Liver (tissue), 9 donors: ENCODE data around the gene MAP4K3. TPM values are rescaled to one million over a fixed set of nuclear protein-coding genes. Genes with fewer than 3 reads are reported as not detected.
"Not testable (repeated sequence)": the region's sequence is repeated elsewhere in the genome, so short reads cannot be mapped to it uniquely, and the experiment has no call there.

Experiments used
- DNase-seq: peaks from one replicate; pipeline ENCODE4 v3.0.0-alpha.2; 2017; ENCODE audit warnings: low spot score
- H3K27ac ChIP-seq, 2 donors: one replicate each; pipeline ENCODE4 v1.7.0; 2013; ENCODE audit warnings: inconsistent platforms in 2 of 2, low read length in 2 of 2, control low read depth in 1 of 2, low read depth in 1 of 2, mild to moderate bottlenecking in 1 of 2
- H3K27me3 ChIP-seq, 4 donors: one replicate each; pipeline versions ENCODE4 v1.6.1 to v1.7.0; 2013; ENCODE audit warnings: low read length in 3 of 4, inconsistent platforms in 1 of 4, mild to moderate bottlenecking in 1 of 4, moderate library complexity in 1 of 4; ENCODE audit not compliant: control insufficient read depth in 4 of 4, insufficient read depth in 4 of 4
- H3K36me3 ChIP-seq, 4 donors: one replicate each; pipeline versions ENCODE4 v1.6.1 to v1.7.0; 2013; ENCODE audit warnings: low read length in 3 of 4, mild to moderate bottlenecking in 3 of 4, low read depth in 1 of 4, moderate library complexity in 1 of 4; ENCODE audit not compliant: control insufficient read depth in 4 of 4, insufficient read depth in 3 of 4
- H3K4me1 ChIP-seq, 4 donors: one replicate each; pipeline versions ENCODE4 v1.6.1 to v1.7.0; 2013; ENCODE audit warnings: low read length in 3 of 4, mild to moderate bottlenecking in 3 of 4, moderate library complexity in 1 of 4; ENCODE audit not compliant: control insufficient read depth in 4 of 4, insufficient read depth in 4 of 4
- H3K4me3 ChIP-seq, 3 donors: one replicate each; pipeline versions ENCODE4 v1.6.1 to v1.7.0; 2013; ENCODE audit warnings: low read length in 3 of 3, control low read depth in 1 of 3, low read depth in 1 of 3, mild to moderate bottlenecking in 1 of 3
- H3K9ac ChIP-seq, 2 donors: one replicate each; pipeline ENCODE4 v1.7.0; 2013; ENCODE audit warnings: low read length in 2 of 2, mild to moderate bottlenecking in 2 of 2, moderate library complexity in 2 of 2, control low read depth in 1 of 2, low read depth in 1 of 2
- H3K9me3 ChIP-seq, 4 donors: one replicate each; pipeline versions ENCODE4 v1.6.1 to v1.7.0; 2013; ENCODE audit warnings: low read length in 3 of 4; ENCODE audit not compliant: control insufficient read depth in 4 of 4
- ATF3 ChIP-seq: IDR thresholded peaks from 2 replicates; pipeline ENCODE4 v1.6.1; 2016; ENCODE audit warnings: antibody characterized with exemption
- CTCF ChIP-seq: fragments of 150-350 bp; IDR thresholded peaks from 2 replicates; pipeline ENCODE4 v1.5.1; 2017; ENCODE audit warnings: improper control_type of control experiment, low read depth, low read length; ENCODE audit not compliant: missing input control
- EGR1 ChIP-seq, 2 donors: IDR thresholded peaks; 2 replicates each; pipeline ENCODE4 v1.6.1; 2016 to 2018; ENCODE audit warnings: antibody characterized with exemption in 2 of 2, low read depth in 2 of 2
- FOXA1 ChIP-seq: IDR thresholded peaks from 2 replicates; pipeline ENCODE4 v1.6.1; 2016; ENCODE audit warnings: antibody characterized with exemption
- FOXA2 ChIP-seq: IDR thresholded peaks from 2 replicates; pipeline ENCODE4 v1.6.1; 2016; ENCODE audit warnings: antibody characterized with exemption
- GABPA ChIP-seq, 2 donors: IDR thresholded peaks in 1 of 2; conservative IDR thresholded peaks in 1 of 2; 2 replicates each; pipeline ENCODE4 v1.6.1; 2016; ENCODE audit warnings: antibody characterized with exemption in 2 of 2, mild to moderate bottlenecking in 1 of 2, moderate library complexity in 1 of 2
- HNF4A ChIP-seq, 2 donors: conservative IDR thresholded peaks; 2 replicates each; pipeline ENCODE4 v1.6.1; 2016; ENCODE audit warnings: antibody characterized with exemption in 2 of 2, mild to moderate bottlenecking in 2 of 2
- HNF4G ChIP-seq: IDR thresholded peaks from 2 replicates; pipeline ENCODE4 v1.6.1; 2016; ENCODE audit warnings: antibody characterized with exemption
- JUND ChIP-seq, 2 donors: IDR thresholded peaks; 2 replicates each; pipeline ENCODE4 v1.6.1; 2016; ENCODE audit warnings: antibody characterized with exemption in 2 of 2
- MAX ChIP-seq: IDR thresholded peaks from 2 replicates; pipeline ENCODE4 v1.6.1; 2016; ENCODE audit warnings: antibody characterized with exemption
- NR2F2 ChIP-seq: IDR thresholded peaks from 2 replicates; pipeline ENCODE4 v1.6.1; 2016; ENCODE audit warnings: antibody characterized with exemption
- RAD21 ChIP-seq, 2 donors: IDR thresholded peaks; 2 replicates each; pipeline ENCODE4 v1.6.1; 2016; ENCODE audit warnings: antibody characterized with exemption in 2 of 2, mild to moderate bottlenecking in 2 of 2
- REST ChIP-seq: IDR thresholded peaks from 2 replicates; pipeline ENCODE4 v1.6.1; 2016; ENCODE audit warnings: antibody characterized with exemption, mild to moderate bottlenecking
- RXRA ChIP-seq, 2 donors: IDR thresholded peaks; 2 replicates each; pipeline ENCODE4 v1.6.1; 2017 to 2018; ENCODE audit warnings: antibody characterized with exemption in 2 of 2, mild to moderate bottlenecking in 1 of 2
- SP1 ChIP-seq: IDR thresholded peaks from 2 replicates; pipeline ENCODE4 v1.6.1; 2018; ENCODE audit warnings: antibody characterized with exemption, mild to moderate bottlenecking
- TAF1 ChIP-seq: conservative IDR thresholded peaks from 2 replicates; pipeline ENCODE4 v1.6.1; 2016; ENCODE audit warnings: antibody characterized with exemption, mild to moderate bottlenecking
- YY1 ChIP-seq: IDR thresholded peaks from 2 replicates; pipeline ENCODE4 v1.6.1; 2016; ENCODE audit warnings: antibody characterized with exemption, mild to moderate bottlenecking
- ZBTB33 ChIP-seq: IDR thresholded peaks from 2 replicates; pipeline ENCODE4 v1.6.1; 2016; ENCODE audit warnings: antibody characterized with exemption
- WGBS: extraction: QIAGEN DNeasy Blood & Tissue Kit; methylation state at CpG from one replicate; pipeline ENCODE4 v1.1.7; 2013; 5-methylcytosine and 5-hydroxymethylcytosine counted together
- polyA plus RNA-seq, 2 donors: library from polyadenylated mRNA; stranded (reverse) in 1 of 2; unstranded in 1 of 2; fragments of 200-250 nt in 1 of 2; fragments of >200 nt in 1 of 2; fragmentation: Nextera tagmentation in 1 of 2; extraction: Ambion mirVana in 1 of 2; gene quantifications; one replicate each; pipeline versions ENCODE4 v1.2.1 to v1.2.3, GENCODE V29; 2013 to 2015
- total RNA-seq, 2 donors: library from RNA; depleted of rRNA; stranded (reverse); fragments of >200 nt; gene quantifications; one replicate each; pipeline ENCODE4 v1.2.3, GENCODE V29; 2014
- donor health status: healthy.
- donor health status: healthy.
- donor health status: healthy.
- donor health status: healthy.
- donor health status: healthy.

MAP4K3 gene
- total and polyA plus RNA-seq, 4 donors: 6.2 to 23.8 (median 10.9) TPM

GRCh38 chr2:39362595-39362994 lies 74.5 kb downstream of the MAP4K3 start (continued):
- TF ChIP-seq NR2F2 (no peak), SP1 (no peak), YY1 (no peak), EGR1 (IDR thresholded peaks at IDR 0.05; ENCODE audit: low read depth in 2 of 2) (no peak)

- no peaks in the 10 kb centered on the region for H3K36me3 ChIP-seq
- H3K4me3 ChIP-seq: no peak overlapping the region
- H3K9ac ChIP-seq: no peak overlapping the region
- TF ChIP-seq FOXA2 (no peak), REST (no peak), RAD21 (IDR thresholded peaks at IDR 0.05) (no peak), NR2F2 (no peak), CTCF (no peak), SP1 (no peak), MAX (no peak), ATF3 (no peak), JUND (IDR thresholded peaks at IDR 0.05) (no peak), TAF1 (no peak), RXRA (IDR thresholded peaks at IDR 0.05) (no peak), FOXA1 (no peak), EGR1 (IDR thresholded peaks at IDR 0.05; ENCODE audit: low read depth in 2 of 2) (no peak), YY1 (no peak), HNF4A (conservative IDR thresholded peaks at IDR 0.05) (no peak), ZBTB33 (no peak), GABPA (IDR thresholded peaks at IDR 0.05 in 1 of 2, conservative IDR thresholded peaks at IDR 0.05 in 1 of 2) (no peak), HNF4G (no peak)
- no peak for DNase-seq
- no peak overlapping the region for H3K27ac ChIP-seq
- H3K27me3 ChIP-seq: no peaks in the 10 kb centered on the region
- peaks cover 4 to 17% (median 12%) of the 10 kb centered on the region in 4 donors for H3K9me3 ChIP-seq
- H3K4me1 ChIP-seq: no peaks in the 10 kb centered on the region
These were observed 75.6 kb downstream of the MAP4K3 start for GRCh38 chr2:39361511-39361910.

- WGBS: 97% methylated on average over 2 of the region's 2 CpGs
- H3K27me3 ChIP-seq, H3K4me1 ChIP-seq, DNase-seq, H3K9ac ChIP-seq, H3K27ac ChIP-seq, H3K4me3 ChIP-seq, H3K36me3 ChIP-seq: not testable (repeated sequence)
- peaks cover 4 to 17% (median 12%) of the 10 kb centered on the region in 4 donors for H3K9me3 ChIP-seq
These were observed 76.7 kb downstream of the MAP4K3 start for GRCh38 chr2:39360342-39360741.
